Measurements from ENCODE around the gene FGD5.

FGD5 gene

DNA sequence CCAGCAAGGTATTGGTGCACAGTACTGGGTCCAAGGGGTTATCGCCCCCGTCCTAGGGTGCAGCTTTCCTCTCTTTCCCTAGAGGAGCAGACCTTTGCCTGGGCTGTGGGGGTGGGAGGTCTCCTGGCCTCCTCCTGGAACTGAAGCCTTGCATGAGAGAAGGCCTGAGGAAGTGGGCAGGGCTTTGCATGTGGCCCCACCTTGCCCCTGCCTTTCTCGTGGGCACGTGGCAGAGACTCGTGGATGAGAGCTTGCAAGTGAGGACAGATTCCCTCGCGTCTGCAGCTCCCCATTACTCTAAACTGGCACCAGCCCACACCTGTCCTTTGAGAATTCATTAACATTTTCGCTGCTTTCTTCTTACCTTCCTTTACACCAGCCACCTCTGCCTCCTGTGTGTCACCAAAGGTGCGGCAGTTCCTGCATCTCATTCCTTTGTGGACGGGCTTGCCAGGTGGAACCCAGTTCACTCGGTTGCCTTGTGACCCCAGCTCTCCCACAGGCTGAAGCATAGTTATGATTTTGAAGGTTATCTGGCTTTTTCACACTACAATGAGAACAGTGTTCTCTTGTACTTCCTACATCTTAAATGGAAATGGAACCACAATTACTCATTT lies 87.7 kb downstream of the FGD5 start:
- no peak for DNase-seq (ENCODE audit: low read depth)

GRCh38 chr3:14907043-14907966 lies 88.5 kb downstream of the FGD5 start:
- DNase-seq (ENCODE audit: low read depth) = no peak

GRCh38 chr3:14909250-14909649 lies 90.5 kb downstream of the FGD5 start:
- no peak for DNase-seq (ENCODE audit: low read depth)

GRCh38 chr3:14911651-14912050 lies 92.9 kb downstream of the FGD5 start:
- no peak for DNase-seq (ENCODE audit: low read depth)

DNA sequence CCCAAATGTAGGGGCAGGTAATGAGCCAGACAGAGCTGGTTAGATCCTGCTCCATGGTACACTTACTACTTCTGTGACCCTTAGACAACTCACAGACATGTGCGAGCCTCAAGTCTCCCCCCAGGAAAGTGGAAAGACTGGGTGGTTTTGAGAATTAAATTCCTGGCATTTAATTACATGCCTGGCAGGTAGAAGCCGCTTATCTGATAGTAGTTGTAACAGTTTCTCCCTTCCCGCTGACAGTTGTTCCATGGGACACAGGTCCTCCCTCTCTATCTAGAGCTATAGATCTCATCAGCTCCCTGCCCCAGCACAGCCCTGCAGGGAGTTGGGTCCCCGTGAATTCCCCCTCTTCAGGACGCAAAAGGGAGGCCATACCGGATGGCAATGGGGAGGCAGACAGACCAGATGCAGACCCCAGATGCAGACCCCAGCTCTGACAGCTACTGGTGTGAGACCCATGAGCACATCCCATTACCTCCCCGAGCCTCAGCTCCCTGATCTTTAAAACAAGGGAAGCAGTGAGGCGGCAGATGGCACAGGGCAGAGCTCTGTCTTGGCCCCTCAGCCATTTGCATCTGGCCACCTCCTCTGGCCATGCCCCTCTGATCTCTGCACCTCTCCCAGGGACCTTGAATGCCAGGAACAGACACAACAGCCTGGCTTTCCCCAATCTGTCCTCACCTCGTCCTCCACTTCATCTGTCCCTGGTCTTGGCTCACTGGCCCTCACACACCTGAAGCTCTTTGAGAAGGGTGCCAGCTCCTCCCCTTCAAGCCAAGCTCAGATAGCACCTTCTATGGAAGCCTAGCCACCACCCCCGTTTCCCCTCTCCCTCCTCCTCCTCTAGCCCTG lies 94.5 kb downstream of the FGD5 start:
- DNase-seq (ENCODE audit: low read depth) = no peak

- DNase-seq (ENCODE audit: low read depth) = no peak
Measured at GRCh38 chr3:14913926-14914778, 95.4 kb downstream of the FGD5 start.

- DNase-seq (ENCODE audit: low read depth) = no peak
Measured at GRCh38 chr3:14914779-14915117, 96.0 kb downstream of the FGD5 start.

- peak; percentile 27 for DNase-seq (ENCODE audit: low read depth)
Measured at GRCh38 chr3:14915636-14916222, 97.0 kb downstream of the FGD5 start.

GRCh38 chr3:14918356-14918860 lies 99.6 kb downstream of the FGD5 start:
- DNase-seq (ENCODE audit: low read depth) = no peak

GRCh38 chr3:14920536-14920935 lies 101.8 kb downstream of the FGD5 start:
- DNase-seq (ENCODE audit: low read depth) = no peak

DNA sequence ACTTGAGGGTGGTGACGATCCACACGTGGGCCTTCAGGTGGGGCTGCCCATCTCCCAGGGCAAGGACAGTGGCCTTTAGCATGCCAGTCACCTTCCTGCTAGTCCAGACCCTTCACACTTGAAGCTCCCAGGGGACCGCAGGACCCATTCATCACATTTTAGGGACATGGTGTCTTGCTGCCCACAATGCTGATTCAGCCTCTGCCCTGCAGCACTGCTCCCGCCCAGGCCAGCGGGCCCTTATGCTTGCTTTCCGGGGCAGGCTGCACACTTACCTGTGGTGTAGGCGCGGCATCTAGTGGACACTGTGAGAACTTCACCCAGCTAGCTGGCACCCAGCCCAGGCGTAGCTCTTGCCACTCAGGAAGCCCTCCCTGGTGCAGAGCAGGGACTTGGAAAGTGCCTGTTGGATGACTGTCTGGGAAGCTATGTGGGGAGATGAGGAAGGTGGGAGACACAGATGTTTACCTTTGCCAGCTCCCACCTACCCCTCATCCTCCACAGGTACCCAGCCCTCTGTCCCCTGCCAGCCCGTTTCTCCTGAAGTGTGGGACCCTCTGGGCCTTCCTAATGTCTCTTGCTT lies 102.4 kb downstream of the FGD5 start:
- DNase-seq (ENCODE audit: low read depth) = peak; percentile 70

DNA sequence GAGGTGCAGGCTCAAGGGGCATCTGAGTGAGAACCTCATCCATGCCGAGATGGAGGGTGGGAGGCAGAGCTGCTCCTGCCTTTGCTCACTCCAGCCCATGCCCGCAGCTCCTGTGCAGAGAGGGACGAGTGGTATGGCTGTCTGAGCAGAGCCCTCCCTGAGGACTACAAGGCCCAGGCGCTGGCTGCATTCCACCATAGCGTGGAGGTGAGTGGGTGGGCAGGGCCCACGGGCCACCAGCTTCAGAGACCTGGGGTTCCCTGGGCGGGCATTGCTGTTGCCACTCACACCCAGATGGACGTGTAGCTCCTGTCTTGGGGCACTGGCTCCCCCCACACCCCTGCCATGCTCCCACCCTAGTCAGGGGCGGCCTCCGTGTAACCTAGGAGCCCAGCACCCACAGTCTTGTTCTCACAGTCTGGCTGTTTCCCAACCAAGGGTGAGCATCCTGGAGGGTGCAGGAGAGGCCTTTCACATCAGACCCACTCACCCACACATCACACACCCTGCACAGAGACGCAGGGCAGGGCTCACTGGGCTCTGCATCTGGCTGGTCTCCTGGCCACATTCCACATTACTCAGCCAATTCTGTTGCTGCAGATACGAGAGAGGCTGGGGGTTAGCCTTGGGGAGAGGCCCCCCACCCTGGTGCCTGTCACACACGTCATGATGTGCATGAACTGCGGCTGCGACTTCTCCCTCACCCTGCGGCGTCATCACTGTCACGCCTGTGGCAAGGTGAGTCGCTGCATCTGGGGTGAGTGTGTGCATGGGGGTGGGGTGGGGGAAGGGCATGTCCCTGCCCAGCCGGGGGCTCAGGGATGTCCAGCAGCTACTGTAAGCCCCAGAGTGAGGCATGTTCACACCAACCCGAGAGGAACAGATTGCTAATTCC lies 103.3 kb downstream of the FGD5 start:
- no peak for DNase-seq (ENCODE audit: low read depth)

GRCh38 chr3:14922863-14923262 lies 104.1 kb downstream of the FGD5 start:
- no peak for DNase-seq (ENCODE audit: low read depth)

GRCh38 chr3:14923476-14923875 lies 104.7 kb downstream of the FGD5 start:
- no peak for DNase-seq (ENCODE audit: low read depth)

DNA sequence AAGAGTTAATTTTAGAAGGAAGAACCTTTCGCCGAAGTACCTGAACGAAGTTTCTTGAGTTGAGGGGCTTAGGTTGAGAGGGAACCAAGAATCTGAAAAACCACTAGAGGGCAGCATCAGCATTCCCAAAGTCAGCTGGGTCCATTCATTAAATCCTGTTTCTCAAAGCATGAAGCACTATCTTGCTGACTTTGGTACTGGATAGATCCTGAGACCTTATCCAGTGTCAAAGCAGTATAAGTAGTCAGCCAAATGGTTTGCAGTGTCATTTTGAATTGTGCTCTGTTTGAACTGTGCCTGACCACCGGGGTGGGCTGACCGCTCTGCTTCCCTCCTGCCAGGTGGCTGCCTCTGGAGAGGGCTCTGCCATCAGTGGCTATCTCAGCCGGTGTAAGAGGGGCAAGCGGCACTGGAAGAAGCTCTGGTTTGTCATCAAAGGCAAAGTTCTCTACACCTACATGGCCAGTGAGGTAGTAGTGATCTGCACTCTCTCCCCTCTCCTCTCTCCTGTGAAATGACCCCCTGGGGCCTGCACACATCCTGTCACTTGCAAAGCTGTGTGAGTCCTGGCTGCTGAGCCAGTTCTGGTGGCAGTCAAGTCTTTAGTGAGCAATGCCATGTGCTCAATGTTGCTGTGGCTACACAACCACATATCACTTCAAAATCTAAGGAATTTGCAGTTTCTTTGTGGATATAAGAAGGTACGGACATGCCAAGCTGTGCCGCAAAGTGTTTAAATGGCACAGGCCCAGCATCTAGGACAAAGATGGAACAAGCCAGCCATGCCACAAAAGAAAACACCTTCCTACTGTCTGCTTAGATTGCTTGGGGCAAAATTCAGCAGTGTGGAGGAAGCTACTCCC lies 107.2 kb downstream of the FGD5 start:
- no peak for DNase-seq (ENCODE audit: low read depth)

GRCh38 chr3:14926592-14926991 lies 107.8 kb downstream of the FGD5 start:
- no peak for DNase-seq (ENCODE audit: low read depth)

- DNase-seq (ENCODE audit: low read depth) = no peak
Measured at GRCh38 chr3:14927308-14927707, 108.5 kb downstream of the FGD5 start.

GRCh38 chr3:14929310-14930074 lies 110.7 kb downstream of the FGD5 start:
- no peak for DNase-seq (ENCODE audit: low read depth)
